Spleen (tissue), 11 donors: ENCODE results near the gene PIM3. TPM values are rescaled to one million over a fixed set of nuclear protein-coding genes. Genes with fewer than 3 reads are reported as not detected.

ENCODE experiments used
- DNase-seq: peaks from one replicate; pipeline ENCODE4 v3.0.0-alpha.2; 2020
- H3K27ac ChIP-seq, 8 donors: fragments of 200-600 bp; sonication (generic) in 7 of 8; 1 replicate in 4 of 8; 2 replicates in 4 of 8; pipeline versions ENCODE4 v1.5.0 to v1.8.0; 2016 to 2021; ENCODE audit warnings: inconsistent platforms in 4 of 8, mild to moderate bottlenecking in 4 of 8, moderate library complexity in 1 of 8
- H3K27me3 ChIP-seq, 7 donors: fragments of 200-600 bp; sonication (generic) in 6 of 7; replicated peaks in 1 of 7; 1 replicate in 4 of 7; 2 replicates in 3 of 7; pipeline versions ENCODE4 v1.5.0 to v1.8.0; 2016 to 2021; ENCODE audit warnings: inconsistent platforms in 3 of 7, mild to moderate bottlenecking in 1 of 7
- H3K36me3 ChIP-seq, 6 donors: fragments of 200-600 bp; sonication (generic) in 5 of 6; 1 replicate in 4 of 6; 2 replicates in 2 of 6; pipeline versions ENCODE4 v1.5.0 to v1.8.0; 2016 to 2021; ENCODE audit warnings: inconsistent platforms in 2 of 6
- H3K4me1 ChIP-seq, 6 donors: fragments of 200-600 bp; sonication (generic) in 5 of 6; 1 replicate in 3 of 6; 2 replicates in 3 of 6; pipeline versions ENCODE4 v1.5.0 to v1.8.0; 2016 to 2021; ENCODE audit warnings: inconsistent platforms in 3 of 6
- H3K4me3 ChIP-seq, 8 donors: fragments of 200-600 bp; sonication (generic) in 7 of 8; 1 replicate in 4 of 8; 2 replicates in 4 of 8; pipeline versions ENCODE4 v1.5.0 to v1.8.0; 2016 to 2021; ENCODE audit warnings: inconsistent platforms in 4 of 8, mild to moderate bottlenecking in 4 of 8, moderate library complexity in 2 of 8
- H3K9me3 ChIP-seq, 8 donors: fragments of 200-600 bp; sonication (generic) in 7 of 8; 1 replicate in 4 of 8; 2 replicates in 4 of 8; pipeline versions ENCODE4 v1.5.0 to v1.8.0; 2016 to 2021; ENCODE audit warnings: inconsistent platforms in 4 of 8
- CTCF ChIP-seq, 11 experiments: fragments of 200-600 bp in 7 of 11; fragments of 450-650 bp in 4 of 11; sonication (generic) in 4 of 11; IDR thresholded peaks in 8 of 11; conservative IDR thresholded peaks in 3 of 11; 1 replicate in 7 of 11; 2 replicates in 4 of 11; pipeline versions ENCODE4 v1.4.0 to v1.8.0; 2016 to 2021; ENCODE audit warnings: antibody characterized with exemption in 11 of 11, inconsistent platforms in 4 of 11, mild to moderate bottlenecking in 1 of 11
- POLR2A ChIP-seq, 3 donors: fragments of 450-650 bp; IDR thresholded peaks; one replicate each; pipeline ENCODE4 v1.5.1; 2017; ENCODE audit warnings: antibody characterized with exemption in 3 of 3, mild to moderate bottlenecking in 1 of 3
- POLR2AphosphoS5 ChIP-seq, 3 donors: sonication (generic); formaldehyde crosslinking; IDR thresholded peaks; one replicate each; pipeline ENCODE4 v1.5.1; 2017; ENCODE audit warnings: antibody characterized with exemption in 3 of 3
- WGBS, 5 donors: extraction: QIAGEN DNeasy Blood & Tissue Kit in 3 of 5; methylation state at CpG; one replicate each; pipeline versions ENCODE4 v1.1.5 to v1.1.7; 2013 to 2018; 5-methylcytosine and 5-hydroxymethylcytosine counted together
- intact Hi-C: fragments of 100-400 bp; cut with DNase I; formaldehyde crosslinking; loops from one replicate; pipeline ENCODE4 v1.15.0; 2023; ENCODE audit warnings: low total_unique reads
- polyA plus RNA-seq, 3 donors: library from polyadenylated mRNA; stranded (reverse); fragments of 200-250 nt; gene quantifications; one replicate each; pipeline ENCODE4 v1.2.1, GENCODE V29; 2013
- total RNA-seq, 7 donors: library from RNA; depleted of rRNA in 3 of 7; stranded (reverse); fragments of >200 nt in 3 of 7; fragmentation: NEBNext Ultra II Directional in 4 of 7; extraction: Animal tissue kit (Norgen Biotek cat#: 25700) in 4 of 7; gene quantifications; one replicate each; pipeline versions ENCODE4 v1.1.0 to v1.2.1, GENCODE V29; 2016 to 2021
- donor health status: healthy with polysubstance abuse.
- donor health status: DM: no; HTN: no; CAD: no; lungs with moderate emphysema.
- donor health status: DM: no; HTN: no; CAD: no.
- donor health status: Bipolar disorder and iron deficiency.
- donor health status: healthy.
- donor health status: DM: no; HTN: no; CAD: no.
- donor health status: DM: yes; HTN: yes; CAD: no.

Gene PIM3
- total and polyA plus RNA-seq, 10 donors: 49.5 to 134 (median 93.6) TPM

GRCh38 chr22:49969751-49970527 is 9.4 kb downstream of the PIM3 start:
- intact Hi-C loops: loop anchor here (5.0 kb wide), 1 partner anchor 38 kb away; no protein-coding TSS in a partner anchor
- 85 to 90% (median 87%) methylated on average over 3 to 8 of the region's 8 CpGs for whole genome bisulfite sequencing, 5 donors
- TF ChIP-seq POLR2AphosphoS5 (IDR thresholded peaks at IDR 0.05) (no peak), CTCF (IDR thresholded peaks at IDR 0.05 in 8 of 11, conservative IDR thresholded peaks at IDR 0.05 in 3 of 11) (no peak), POLR2A (IDR thresholded peaks at IDR 0.05) (no peak)
- Histone ChIP-seq H3K4me1 (peaks cover 37 to 77% (median 70%) of the 10 kb centered on the region in 6 donors), H3K27ac (peak overlapping the region in 7 of 8 donors; percentile 14 to 99 (median 87)), H3K36me3 (peaks cover 0 to 11% (median under 1%) of the 10 kb centered on the region in 6 donors), H3K4me3 (peak overlapping the region in 1 of 8 donors; percentile 70), H3K9me3 (no peaks in the 10 kb centered on the region), H3K27me3 (peaks cover 0 to 12% (median 0%) of the 10 kb centered on the region in 7 donors)
- peak; percentile 80 for DNase-seq

GRCh38 chr22:49970528-49971231 is 10.1 kb downstream of the PIM3 start:
- peak overlapping the region; percentile 30 to 70 (median 43) for H3K4me3 ChIP-seq
- H3K27me3 ChIP-seq: peaks cover 0 to 12% (median 0%) of the 10 kb centered on the region in 7 donors
- TF ChIP-seq CTCF (IDR thresholded peaks at IDR 0.05 in 8 of 11, conservative IDR thresholded peaks at IDR 0.05 in 3 of 11) (peak in 1 of 11 experiments; percentile 19), POLR2A (IDR thresholded peaks at IDR 0.05) (peak; percentile 48 to 61 (median 51)), POLR2AphosphoS5 (IDR thresholded peaks at IDR 0.05) (peak; percentile 94 to 96 (median 94))
- peaks cover 0 to 4% (median 0%) of the 10 kb centered on the region in 6 donors for H3K36me3 ChIP-seq
- peak overlapping the region; percentile 74 to 99 (median 84) for H3K27ac ChIP-seq
- whole genome bisulfite sequencing, 5 donors: 7 to 25% (median 8%) methylated on average over 8 to 32 of the region's 32 CpGs
- H3K4me1 ChIP-seq: peaks cover 29 to 73% (median 63%) of the 10 kb centered on the region in 6 donors
- peak; percentile 96 for DNase-seq
- intact Hi-C loops: loop anchor here (5.0 kb wide), 1 partner anchor 38 kb away; no protein-coding TSS in a partner anchor
- H3K9me3 ChIP-seq: no peaks in the 10 kb centered on the region

- Histone ChIP-seq H3K4me1 (peaks cover 23 to 73% (median 63%) of the 10 kb centered on the region in 6 donors), H3K4me3 (peak overlapping the region; percentile 30 to 70 (median 43)), H3K27ac (peak overlapping the region; percentile 74 to 99 (median 84)), H3K27me3 (peaks cover 0 to 12% (median 0%) of the 10 kb centered on the region in 7 donors), H3K9me3 (no peaks in the 10 kb centered on the region), H3K36me3 (no peaks in the 10 kb centered on the region)
- DNase-seq: peak; percentile 94
- peak; percentile 31 to 70 (median 52) for TF ChIP-seq POLR2AphosphoS5 (IDR thresholded peaks at IDR 0.05)
- no peak for TF ChIP-seq POLR2A (IDR thresholded peaks at IDR 0.05)
- no peak for TF ChIP-seq CTCF (IDR thresholded peaks at IDR 0.05 in 8 of 11, conservative IDR thresholded peaks at IDR 0.05 in 3 of 11)
- intact Hi-C loops: loop anchor here (5.0 kb wide), 1 partner anchor 39 kb away; no protein-coding TSS in a partner anchor
- 2 to 8% (median 8%) methylated on average over 26 to 81 of the region's 81 CpGs for WGBS, 5 donors
Observed at GRCh38 chr22:49971232-49972162, 10.9 kb downstream of the PIM3 start.
